Activated T-helper 9 cell treated with anti-CD3 and anti-CD28 coated beads, Interleukin-2, amount 50 U/mL, for 16 hours (primary cell): ENCODE results near the gene MYOG.

ENCODE experiments used
- DNase-seq: peaks from one replicate; pipeline ENCODE4 v3.0.0-alpha.2; 2020; ENCODE audit warnings: low read depth

Gene MYOG

GRCh38 chr1:203117611-203118575 is 32.1 kb upstream of the MYOG start:
- DNase-seq: no peak

DNA sequence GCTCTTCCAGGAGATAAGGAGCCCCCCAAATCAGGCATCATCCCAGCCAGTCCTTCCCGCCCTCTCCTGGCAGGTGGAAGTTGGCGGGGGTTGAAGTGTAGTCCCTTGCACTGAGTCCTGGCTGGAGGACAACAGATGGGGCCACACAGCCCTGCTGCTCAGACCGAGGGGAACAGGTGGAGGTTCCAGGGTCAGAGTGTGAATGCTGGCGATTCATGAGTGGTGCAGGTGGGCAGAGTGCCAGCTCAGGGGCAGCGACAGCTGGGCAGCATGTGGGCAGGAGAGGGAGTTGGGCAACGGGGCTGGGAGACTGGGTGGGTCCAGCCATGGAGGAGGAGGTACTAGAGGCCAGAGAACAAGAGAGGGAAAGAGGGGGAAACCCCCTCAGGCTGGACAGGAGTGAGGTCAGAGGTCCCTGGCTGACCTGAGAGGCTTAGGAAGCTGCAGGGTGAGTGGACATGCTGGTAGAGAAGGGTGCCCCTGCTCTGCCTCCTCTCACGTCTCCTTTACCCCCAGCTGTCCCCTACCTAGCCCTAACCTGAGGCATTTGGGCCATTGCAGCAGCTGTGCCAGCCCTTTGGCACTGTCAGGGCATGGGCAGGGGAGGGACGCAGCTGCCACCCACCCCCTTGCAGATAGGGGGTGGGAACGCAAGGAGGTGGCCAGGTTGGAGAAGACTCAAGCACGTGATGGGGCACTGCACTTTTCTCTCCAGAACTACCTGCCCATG is 30.4 kb upstream of the MYOG start:
- DNase-seq: no peak

DNA sequence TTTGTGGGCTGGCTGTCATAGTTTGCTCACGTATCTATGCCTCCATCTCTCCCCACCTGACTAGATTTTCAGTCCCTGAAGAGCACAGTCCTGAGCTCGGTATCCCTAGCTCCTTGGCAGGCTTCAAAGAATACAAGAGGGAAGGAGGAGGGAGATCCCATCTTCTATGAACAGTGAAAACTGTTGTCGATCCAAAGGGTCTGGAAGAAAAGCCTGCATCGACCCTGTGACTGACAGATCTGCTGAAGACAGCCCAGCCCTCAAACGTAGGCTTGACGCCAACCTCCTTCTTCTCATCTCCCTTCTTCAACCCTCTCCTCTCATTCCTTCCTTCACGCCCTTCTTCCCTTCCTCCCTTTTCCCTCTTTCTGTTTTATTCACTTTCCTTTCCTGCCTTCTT is 28.4 kb upstream of the MYOG start:
- DNase-seq: no peak

DNA sequence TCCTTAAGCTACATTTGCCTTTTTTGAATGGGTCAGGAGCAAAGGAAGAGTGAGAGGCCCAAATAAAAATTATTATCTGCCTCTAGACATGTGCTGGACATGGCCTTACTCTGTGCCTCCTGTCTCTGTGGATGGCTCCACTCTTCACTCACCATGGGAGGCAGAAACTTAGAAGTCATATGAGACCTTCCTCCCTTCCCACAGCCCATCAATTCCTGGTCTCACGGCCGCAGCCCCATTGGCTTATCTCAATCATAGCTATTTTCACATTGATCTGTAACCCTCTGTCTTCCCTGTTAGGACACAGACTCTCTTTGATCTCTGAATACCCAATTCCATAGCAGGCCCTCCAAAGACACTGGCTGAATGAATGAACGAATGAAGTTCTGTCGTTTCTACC is 27.5 kb upstream of the MYOG start:
- no peak for DNase-seq

DNA sequence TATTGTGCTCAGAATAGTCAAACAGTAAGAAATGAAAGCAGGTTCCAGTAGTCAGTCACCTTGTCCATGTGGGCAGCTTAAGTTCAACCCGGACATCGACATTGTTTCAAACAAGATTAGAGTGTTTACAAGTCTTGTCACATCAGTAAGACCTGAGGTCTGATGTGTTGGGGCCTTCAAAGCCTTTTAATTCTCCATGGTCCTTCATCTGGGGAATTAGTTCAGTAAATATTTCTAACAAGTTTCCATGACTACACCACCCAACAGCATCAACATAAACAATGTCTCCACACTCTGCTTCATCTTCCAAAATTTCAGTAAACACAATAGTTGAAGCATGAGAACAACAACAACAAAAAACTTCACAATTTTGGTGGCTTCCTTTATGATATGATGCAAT is 26.7 kb upstream of the MYOG start:
- no peak for DNase-seq

- DNase-seq: no peak
Observed at GRCh38 chr1:203104789-203105390, 19.1 kb upstream of the MYOG start.

- no peak for DNase-seq
Observed at GRCh38 chr1:203103829-203104495, 18.1 kb upstream of the MYOG start.

DNA sequence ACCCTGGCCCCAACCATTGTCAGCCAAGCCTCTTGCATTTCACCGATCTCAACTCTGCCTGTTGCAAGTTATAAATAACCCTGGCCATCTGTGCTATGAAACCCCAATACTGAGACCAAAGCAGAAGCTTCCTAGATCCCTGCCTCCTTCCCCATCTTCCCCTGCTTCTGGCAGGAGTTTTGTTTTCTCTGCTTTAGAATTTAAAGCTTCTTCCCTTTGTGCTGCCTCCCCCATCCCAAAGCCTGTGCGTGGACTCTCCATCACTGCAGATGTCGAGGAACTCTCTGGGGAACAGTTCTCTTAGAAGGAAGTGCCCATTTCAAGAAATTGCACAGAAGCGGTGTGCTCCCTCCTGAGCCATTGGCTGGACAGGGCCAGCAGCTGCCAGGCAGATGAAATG is 17.4 kb upstream of the MYOG start:
- DNase-seq: no peak

- DNase-seq: no peak
Observed at GRCh38 chr1:203101813-203102634, 16.2 kb upstream of the MYOG start.

- no peak for DNase-seq
Observed at GRCh38 chr1:203100516-203100869, 14.7 kb upstream of the MYOG start.

GRCh38 chr1:203099805-203100515 is 14.1 kb upstream of the MYOG start:
- DNase-seq: no peak

- no peak for DNase-seq
Observed at GRCh38 chr1:203098914-203099520, 13.2 kb upstream of the MYOG start.

DNA sequence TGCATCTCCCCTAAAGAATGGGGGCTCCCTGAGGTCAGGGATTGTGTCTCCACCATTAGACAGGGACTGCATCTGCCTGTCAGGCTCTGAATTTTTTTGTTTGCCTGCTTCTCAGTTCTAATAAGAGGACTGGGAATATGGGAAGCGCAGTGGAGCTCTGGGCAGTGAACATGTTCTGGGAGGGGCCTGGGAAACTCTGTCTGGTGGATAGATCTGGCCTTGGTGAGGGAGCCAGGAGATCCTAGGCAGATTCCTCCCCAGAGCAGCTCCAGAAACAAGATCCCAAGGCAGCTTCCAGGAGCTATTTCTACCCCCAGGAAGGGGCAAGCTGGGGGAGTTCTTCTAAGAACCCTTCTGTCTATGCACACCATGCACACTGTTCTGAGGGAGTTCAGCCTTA is 12.6 kb upstream of the MYOG start:
- no peak for DNase-seq

DNA sequence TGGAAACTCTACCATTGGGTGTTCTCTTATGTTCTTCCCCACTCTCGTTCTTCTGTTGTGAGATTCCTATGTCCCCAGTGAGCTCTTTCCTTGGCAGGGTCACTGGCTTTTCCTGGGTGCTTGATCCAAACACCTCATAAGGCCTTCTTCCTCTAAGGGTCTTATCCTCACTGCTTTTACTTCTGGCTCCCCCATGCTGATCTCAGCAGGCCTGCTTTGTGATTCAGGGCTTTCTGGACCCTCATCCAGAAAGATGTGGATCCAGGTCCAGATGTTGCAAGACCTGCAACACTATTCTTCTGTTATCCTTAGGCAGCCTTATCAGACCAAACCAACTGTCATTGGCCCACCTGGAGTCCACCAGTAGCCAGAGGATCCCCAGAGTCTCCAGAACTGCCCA is 11.2 kb upstream of the MYOG start:
- DNase-seq: no peak

- DNase-seq: no peak
Observed at GRCh38 chr1:203096566-203096965, 10.8 kb upstream of the MYOG start.

DNA sequence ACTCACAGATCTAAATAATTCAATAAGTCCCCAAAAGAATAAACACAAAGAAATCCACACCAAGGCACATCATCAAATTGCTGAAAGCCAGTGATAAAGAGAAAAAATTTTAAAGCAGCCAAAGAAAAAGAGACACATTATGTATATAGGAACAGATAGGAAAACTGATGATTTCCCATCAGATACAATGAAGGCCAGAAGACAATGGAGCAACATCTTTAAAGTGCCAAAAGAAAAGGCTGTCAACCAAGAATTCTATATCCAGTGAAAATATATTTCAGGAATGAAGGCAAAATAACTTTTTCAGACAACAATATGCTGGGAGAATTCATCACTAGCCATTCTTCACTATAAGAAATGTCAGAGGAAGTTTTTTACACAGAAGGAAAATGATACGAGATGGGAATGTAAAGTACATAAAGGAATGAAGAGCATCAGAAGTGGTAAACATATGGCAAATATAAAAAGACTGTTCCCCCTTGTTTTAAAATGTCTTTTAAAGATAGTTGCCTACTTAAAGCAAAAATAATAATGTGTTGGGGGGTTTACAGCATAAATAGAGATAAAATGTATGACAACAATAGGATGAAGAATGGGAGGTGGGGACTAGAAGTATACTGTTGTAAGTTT is 9.4 kb upstream of the MYOG start:
- no peak for DNase-seq

- DNase-seq: no peak
Observed at GRCh38 chr1:203093754-203094410, 8.1 kb upstream of the MYOG start.

DNA sequence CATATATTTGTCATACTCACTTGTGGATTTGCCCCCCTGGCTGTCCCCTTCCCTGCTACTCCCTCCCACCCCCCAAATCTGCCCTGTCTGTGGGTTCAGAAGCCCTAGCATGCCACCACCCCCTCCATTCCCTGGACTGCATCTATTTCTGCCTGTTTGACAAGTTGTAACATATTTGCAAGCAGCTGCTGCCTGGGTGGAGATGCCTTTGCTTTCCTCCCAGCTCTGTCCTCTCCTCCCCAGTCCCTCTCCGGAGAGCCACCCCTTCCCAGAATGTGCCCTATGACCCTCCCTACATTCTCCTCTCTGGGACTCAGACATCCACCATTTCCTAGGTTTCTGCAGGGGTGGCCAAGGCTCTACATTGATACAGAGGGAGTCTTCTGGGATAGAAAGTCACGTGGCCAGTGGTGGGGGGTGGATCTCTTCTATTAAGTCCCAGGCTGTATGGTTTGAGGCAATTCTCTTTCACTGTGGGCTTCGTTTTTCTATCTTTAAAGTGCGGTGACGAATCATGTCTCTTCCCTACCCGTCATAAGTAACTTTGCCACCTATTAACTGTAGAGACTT is 6.0 kb upstream of the MYOG start:
- no peak for DNase-seq

- no peak for DNase-seq
Observed at GRCh38 chr1:203091199-203091477, 5.3 kb upstream of the MYOG start.
